8988T (cell line): ENCODE measurements around the gene DIP2A.

Source experiments
- DNase-seq: peaks from one replicate; pipeline ENCODE4 v3.0.0; 2011

Gene DIP2A

DNA sequence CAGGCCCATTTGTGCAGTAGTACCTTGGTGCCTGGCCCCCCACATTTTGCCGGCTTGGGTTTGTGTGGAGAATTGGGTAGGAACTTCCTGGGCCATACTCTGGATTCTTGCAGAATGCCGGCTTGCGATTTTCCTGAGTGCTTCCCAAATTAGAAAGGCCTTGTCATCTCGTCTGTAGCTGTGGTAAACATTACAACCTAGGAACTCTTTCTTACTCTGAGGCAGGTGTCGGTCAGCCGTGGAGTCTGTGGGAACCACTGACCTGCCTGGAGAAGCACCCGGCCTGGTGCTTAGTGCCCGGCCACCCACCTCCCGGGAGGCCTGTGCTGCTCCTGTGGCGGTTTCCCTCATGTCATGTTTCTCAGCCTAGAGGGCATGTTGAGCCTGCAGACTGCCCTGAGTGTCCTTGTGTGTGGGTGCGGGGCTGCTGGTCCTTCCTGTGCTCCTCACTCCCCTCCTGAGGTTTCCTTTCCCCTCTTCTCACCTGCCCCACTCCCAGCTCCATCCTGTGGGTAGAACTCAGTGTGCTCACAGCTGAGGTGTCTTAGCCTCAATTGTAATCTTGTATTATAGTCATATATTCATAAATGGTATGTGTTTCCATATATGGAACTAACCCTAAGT, 81.5 kb downstream of the DIP2A start:
- no peak for DNase-seq

DNA sequence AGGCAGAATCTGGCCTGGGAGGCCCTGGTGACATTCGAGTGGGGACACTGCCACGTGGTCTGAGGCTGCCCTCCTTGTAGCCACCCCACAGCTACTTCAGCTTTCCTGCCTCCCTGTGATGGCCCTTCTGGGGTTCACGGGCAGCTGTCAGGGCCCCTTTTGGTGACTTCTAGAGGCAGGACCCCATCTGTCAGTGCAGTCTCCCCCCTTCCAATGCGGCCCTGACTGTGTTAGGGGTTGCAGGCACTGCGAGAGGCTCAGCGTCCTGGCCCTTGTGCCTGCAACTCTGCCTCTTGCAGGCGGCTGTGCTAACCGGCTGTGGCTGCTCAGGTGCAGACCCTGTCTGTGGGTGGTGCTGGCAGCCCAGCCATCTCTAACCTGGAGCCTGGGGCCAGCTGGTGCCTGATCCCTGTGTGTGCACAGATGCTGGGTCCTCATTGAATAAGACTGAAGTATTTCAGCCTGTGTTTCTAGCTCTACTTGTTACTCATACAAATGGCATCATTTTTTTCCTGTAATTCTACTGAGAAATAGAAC, 84.0 kb downstream of the DIP2A start:
- DNase-seq, result no peak

DNA sequence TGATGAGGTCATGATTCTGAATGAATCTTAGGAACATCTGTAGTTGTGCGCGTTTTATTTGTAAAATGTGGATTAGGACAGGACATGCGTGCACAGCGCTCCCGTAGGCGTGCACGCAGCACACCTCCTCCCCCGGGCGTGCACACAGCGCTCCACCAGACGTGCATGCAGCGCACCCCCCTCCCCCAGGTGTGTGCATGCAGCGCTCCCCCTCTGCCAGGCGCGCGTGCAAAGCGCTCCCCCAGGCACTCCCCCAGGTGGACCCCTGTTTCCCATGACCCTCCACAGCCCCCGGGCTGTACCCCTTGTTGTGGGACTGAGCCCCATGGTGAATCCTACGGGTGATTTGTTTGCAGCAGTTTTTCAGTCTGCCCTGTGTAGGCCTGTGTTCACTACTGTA, 84.6 kb downstream of the DIP2A start:
- no peak for DNase-seq

DNA sequence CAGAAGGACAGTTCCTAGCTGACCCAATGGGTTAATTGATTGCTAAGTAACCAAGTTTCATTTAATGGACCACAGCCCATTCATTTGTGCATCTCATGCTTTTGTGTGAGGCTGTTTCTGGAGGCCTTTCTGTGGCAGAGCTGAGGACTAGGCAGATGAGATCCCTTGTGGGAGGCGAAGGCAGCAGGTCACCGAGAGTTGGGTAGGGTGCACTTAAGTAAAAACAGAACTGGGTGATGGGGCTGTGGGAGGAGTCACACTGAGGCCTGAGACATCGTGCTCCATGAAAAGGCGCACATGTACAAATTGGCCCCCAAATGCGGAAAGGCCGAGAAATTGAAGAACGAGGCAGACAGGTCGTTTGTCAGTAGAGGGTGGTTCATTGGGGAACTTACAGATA, 85.3 kb downstream of the DIP2A start:
- no peak for DNase-seq

DNA sequence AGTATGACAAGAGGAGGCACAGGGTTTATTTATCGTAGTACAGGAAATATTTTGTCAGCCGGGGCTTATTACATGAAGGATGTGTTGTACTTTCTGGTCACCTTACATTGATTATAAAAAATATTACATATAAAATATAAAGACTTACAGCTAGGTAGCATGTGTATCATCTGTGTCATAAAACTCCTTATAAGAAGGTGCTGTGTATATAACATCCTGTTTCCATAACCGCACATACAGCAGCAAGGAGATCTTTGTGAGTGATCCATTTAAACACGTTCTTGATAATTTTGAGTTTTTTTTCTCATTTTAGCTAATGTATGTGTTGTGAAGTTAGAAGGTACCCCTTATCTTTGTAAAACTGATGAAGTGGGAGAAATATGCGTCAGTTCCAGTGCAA, 86.1 kb downstream of the DIP2A start:
- no peak for DNase-seq

DNA sequence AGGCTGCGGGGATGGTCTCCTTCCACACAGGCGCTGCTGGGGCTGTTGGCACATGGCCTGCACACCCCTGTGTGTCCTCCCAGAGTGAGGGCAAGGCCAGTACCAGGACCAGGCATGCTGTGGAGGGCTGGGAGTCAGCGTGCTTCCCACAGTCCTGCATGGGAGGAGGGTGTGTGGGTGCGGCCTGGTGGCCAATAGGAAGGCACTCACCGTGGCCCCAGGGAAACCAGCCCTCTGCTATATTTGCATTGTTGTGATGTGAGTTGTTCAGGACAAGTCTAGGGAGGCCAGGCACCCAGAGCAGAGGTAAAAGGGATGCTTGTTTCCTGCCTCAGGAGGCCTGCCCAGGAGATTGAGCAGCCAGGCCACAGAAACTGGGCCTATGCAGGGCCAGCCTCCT, 86.7 kb downstream of the DIP2A start:
- no peak for DNase-seq

DNA sequence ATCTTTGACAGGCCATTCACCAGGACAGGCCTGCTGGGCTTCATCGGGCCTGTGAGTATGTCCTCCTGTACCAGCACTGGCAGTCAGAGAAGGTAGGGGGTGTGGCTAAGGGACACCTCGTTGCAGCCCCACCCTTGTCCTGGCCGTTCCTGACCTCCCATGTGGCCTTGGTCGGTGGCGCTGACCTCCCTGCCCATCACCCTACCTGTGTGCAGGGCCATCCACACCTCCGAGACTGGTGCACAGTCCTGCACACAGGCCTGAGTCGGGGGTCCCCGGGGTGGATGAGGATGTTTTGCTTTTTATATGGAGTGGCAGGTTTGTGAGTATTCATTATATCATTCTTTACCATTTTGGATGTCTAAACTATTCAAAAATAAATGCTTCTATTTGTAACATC, 87.2 kb downstream of the DIP2A start:
- DNase-seq, result no peak

DNA sequence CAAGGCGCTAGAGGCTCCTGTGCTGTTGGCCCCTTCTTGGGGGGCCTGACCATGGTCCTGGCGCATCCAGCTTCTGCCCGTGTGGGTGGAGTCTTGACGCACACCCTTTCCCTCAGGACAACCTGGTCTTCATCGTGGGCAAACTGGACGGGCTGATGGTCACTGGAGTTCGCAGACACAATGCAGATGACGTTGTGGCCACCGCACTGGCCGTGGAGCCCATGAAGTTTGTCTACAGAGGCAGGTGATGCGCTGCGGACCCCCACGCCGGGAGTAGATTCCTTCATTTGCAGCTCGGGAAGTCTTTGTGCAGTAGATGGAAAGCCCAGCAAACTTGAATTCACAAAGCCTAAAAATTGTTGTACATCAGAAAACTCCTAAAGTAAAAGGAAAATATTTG, 88.1 kb downstream of the DIP2A start:
- DNase-seq, result no peak

DNA sequence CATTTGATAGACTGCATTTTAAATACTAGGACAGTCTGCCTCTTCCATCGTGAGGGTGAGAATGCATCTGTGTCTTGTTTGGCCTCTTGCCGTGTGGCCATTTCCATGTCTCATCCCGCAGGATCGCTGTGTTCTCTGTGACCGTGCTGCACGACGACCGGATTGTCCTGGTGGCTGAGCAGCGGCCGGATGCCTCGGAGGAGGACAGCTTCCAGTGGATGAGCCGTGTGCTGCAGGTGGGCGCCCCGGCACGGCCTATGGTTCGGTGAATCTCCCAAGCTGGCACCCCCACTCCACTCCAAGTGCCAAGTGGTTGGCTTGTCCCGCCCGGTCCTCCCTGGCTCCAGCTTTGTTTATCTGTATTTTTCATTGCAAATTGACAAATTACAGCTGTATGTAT, 91.0 kb downstream of the DIP2A start:
- no peak for DNase-seq

DNA sequence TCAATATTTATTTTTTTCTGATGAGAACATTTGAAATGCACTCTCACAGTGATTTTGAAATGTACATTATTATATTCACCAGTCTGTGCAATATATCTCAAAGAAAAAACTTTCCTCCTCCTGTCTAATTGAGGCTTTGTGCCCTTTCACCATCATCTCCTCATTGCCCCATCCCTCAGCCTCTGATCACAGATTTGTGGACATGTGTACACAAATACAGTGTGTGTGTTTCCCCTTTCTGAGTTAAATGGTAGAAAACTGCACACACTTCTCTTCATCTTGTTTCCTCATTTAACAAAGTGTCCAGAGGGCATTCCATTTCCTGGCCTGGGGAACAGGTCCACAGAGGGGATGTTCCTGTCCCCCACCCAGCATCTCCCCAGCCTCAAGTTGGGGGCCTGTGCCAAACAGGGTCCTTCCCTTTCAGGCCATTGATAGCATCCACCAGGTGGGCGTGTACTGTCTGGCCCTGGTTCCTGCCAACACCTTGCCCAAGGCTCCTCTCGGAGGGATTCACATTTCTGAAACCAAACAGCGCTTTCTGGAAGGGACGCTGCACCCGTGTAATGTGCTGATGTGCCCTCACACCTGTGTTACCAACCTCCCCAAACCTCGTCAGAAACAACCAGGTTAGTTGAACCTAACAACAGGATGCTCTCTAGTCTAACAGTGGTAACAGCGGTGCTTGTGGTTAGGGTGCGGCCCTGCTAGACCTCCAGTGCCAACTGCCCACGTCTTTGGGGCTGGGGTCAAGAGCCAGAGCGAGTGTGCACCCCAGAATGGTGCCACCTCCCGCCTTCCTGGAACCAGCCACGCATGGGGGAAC, 91.6 kb downstream of the DIP2A start:
- no peak for DNase-seq

DNA sequence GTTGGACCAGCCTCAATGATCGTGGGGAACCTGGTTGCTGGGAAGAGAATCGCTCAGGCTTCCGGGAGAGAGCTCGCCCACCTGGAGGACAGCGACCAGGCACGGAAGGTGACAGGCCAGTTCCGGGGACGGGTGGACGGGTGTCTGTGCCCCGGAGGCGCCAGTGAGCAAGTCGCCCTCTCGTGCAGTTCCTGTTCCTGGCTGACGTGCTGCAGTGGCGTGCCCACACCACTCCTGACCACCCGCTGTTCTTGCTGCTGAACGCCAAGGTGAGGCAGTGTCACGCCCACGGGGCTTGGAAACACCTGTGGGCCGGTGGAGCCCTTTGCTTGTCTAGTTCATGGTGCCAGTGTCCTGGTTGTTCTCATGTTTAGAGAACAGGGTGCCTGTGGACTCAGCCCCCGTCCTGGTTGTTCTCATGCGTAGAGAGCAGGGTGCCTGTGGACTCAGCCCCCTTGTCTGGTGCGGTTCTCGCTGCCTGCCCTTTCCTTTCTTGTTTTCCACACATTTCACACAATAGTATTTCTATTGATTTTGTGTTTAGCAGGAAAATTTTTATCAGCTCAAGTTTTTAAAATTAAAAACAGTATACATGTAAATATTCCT, 93.0 kb downstream of the DIP2A start:
- DNase-seq, result no peak

DNA sequence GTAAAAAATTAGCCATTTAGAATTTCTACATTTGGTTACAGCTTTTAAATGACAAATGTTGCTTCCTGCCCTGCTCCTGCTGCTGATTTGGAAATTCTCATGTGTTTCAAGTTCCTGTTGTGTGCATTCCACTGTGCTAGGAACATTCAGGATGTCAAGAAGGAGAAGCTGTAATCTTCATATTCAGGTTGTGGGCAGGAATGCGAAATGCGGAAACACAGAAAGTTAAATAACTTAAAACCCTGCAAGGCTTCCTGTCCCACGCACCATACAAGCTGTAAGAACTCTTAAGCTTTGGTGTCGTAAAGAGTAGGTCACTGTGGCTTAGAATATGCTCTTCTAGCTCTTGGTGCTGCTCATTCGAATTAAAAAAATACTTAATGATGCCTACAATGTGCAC, 93.6 kb downstream of the DIP2A start:
- no peak for DNase-seq

DNA sequence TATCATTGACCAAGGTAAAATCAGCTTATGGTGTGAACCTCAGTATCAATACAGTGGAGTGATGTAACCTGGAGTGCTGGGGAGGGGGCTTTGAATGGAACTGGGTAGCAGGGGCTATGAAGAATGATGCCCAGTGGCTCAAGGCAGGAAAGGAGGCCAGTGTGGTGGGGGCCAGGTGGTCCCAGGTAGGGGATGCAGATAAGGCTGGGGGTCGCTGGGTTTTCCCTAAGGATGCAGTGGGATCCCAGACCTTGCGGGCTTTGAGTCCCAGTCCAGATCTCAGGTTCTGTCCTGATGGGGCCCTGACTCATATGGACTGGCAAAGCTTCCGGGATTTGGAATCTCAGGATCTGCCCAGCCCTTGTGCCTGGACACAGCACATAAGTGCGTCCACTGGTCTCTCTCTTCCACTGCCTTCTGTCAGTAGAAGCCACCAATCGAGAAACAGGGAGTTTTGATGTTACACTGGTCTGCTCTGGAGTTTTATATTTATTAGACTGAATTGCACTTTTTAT, 94.2 kb downstream of the DIP2A start:
- no peak for DNase-seq

DNA sequence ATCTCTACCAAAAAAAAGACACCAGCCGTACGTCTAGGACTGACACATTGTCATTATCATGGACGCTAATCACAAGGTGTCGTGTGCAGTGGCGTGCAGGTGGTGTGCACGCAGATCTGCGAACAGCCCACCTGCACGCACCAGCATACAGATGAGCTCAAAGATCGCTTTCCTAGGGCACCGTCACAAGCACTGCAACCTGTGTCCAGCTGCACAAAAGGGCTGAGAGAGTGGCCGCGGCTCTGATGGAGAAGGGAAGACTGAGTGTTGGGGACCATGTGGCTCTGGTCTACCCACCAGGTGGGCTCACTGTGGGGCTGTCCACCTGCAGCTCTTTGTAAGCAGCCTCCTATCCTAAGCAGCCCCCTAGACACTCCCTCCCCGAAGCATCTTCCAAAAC, 95.3 kb downstream of the DIP2A start:
- no peak for DNase-seq

DNA sequence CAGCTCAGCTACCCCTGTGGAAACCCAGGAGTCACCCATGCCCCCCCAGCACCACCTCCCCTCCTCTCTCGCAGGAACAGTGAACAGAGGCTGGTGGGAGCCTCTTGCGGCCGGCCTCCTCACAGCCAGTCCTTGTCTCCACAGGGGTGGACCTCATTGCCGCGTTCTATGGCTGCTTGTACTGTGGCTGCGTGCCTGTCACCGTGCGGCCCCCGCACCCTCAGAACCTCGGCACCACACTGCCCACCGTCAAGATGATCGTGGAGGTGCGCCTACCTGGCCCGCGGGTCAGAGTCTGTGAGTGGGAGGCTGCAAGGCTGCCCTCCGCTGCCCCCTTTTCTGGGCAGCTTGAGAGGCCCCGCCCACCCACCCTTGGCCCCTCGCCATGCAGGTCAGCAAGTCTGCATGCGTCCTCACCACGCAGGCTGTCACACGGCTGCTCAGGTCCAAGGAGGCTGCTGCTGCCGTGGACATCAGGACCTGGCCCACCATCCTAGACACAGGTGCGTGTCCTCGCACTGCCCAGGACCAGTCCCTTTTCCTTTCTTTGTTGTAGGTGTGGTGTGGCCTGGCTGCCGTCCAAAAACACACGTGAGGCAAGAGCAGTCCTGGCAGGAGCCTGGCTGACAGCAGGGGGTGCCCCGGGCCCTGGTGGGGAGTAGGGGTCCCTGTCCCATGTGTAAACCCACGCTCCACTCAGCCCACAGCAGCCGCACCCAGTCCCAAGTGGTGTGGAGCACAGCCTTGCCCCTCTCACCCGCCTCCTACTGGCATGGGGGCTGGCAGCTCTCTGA, 95.9 kb downstream of the DIP2A start:
- no peak for DNase-seq

DNA sequence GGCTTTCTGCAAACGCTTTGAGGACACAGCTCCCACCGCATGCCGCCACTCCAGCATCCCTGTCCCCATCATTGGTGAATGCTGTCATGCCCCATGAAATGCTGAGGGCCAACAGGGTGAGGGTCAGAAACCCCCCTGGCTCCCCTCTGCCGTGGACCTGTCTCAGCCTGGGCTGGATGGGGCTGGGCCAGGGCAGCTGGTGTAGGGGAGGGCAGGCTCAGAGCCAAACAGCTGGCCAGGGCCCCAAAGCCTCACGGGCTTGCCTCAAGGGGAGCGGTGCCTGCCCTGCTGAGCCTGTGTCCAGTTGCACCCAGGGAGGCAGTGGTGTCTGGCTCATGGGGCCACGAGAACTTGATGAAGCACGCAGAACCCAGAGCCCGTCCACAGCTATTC, 96.5 kb downstream of the DIP2A start:
- no peak for DNase-seq

DNA sequence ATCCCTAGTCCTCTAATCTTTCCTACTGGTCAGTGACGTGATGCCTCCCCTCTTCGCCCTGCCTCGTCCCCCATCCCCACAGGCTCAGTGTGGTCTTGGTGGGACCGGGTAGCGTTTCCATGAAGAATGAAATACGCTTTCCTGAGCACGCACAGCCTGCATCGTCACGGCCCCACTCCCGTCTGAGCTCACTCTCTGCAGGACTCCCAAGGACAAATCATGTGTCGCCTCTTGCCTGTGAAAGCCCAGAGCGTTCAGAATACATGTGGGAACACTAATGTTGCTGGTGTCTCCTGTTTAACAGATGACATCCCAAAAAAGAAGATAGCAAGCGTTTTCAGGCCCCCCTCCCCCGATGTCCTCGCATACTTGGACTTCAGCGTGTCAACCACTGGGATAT, 97.0 kb downstream of the DIP2A start:
- no peak for DNase-seq

DNA sequence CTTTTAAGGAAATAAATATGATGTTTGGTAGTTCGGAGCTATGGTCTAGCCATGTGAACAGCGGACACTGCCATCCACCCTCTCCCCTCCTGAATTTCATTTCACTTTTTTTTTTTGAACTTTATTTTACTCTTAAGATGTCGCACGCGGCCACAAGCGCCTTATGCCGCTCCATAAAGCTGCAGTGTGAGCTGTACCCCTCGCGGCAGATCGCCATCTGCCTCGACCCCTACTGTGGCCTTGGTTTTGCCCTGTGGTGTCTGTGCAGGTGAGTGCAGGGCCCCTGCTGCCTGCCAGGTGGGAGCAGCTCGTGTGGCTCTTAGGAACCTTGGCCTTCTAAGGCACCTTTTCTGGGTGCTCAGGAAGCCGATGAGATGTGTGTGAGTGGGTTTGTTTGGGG, 98.1 kb downstream of the DIP2A start:
- DNase-seq, result no peak

DNA sequence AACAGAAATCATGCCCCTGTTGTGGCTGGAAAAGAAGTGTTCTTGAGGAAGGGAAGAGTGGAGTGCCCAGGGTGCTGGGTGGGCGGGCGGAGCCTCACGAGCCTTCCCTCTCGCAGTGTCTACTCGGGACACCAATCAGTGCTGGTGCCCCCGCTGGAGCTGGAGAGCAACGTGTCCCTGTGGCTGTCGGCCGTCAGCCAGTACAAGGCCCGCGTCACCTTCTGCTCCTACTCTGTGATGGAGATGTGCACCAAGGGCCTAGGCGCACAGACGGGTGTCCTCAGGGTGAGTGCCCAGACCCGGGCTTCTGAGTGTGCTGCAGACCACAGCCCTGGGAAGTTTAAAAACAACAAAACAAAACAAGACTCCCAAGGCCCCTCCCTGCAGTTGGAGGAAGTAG, 98.8 kb downstream of the DIP2A start:
- no peak for DNase-seq

DNA sequence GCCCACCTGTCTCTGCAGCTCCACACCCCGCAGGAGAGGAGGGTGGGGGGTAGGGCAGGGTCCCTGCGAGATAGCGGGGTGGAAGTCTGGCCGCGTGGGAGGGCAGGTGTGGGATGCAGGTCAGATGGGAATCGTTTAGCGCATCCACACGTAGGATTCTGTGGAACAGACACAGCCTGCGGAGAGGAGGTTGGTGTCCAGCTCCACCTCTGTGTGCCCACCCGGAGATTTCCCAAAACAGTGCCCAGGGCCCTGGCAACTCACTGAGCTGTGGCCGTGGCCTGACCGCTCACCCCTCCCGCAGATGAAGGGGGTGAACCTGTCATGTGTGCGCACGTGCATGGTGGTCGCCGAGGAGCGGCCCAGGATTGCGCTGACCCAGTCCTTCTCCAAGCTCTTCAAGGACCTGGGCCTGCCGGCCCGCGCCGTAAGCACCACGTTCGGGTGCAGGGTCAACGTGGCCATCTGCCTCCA, 99.3 kb downstream of the DIP2A start:
- no peak for DNase-seq

DNA sequence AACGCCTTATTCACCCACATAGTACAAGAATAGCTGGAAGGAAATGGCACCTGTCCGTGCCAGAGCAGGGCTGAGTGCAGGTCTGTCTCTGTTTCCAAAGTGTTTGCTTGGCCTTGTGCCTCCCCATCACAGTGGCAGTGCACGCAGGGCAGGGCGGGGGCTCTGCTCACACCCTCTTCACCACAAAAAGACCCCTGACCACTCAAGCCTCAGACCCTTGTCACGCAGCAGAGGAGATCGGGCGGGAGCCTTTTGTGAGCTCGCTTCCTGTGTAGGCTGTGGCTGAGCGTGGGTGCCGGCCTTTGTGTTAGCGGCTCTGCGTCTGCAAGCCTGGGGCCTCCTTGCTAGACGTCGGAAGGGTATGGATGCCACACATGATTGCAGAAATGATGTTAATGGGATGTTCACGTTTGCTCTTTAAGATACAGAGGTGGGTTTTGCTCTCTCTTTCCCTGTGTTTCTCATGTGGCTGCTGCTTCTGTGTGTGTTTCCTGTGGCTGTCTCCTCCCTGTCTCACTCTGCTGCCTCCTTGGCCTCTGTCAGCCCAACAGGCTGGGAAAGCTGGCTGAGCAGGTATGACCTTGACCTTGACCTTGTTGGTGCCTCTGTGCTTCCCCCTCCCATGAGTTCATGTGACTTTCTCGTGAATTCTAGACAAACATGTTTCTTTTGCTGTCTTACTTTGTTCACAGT, 100.7 kb downstream of the DIP2A start:
- DNase-seq, result no peak
